GM12878 (cell line): ENCODE data around the gene CWC27. TPM values are rescaled to one million over a fixed set of nuclear protein-coding genes. Genes with fewer than 3 reads are reported as not detected.
A peak's percentile ranks its signal among the peaks of the same experiment; 100 is the strongest.
"Not testable (repeated sequence)": the region's sequence is repeated elsewhere in the genome, so short reads cannot be mapped to it uniquely, and the experiment has no call there.

Experiments used
- ATAC-seq: fragments of 200-7000 bp; cut with Tn5 transposase; 3 replicates; pipeline ENCODE4 v1.9.1; 2020; ENCODE audit warnings: mild to moderate bottlenecking, moderate library complexity
- BruUV-seq: library from RNA; stranded (reverse); fragments of 400-500 nt; replicated peaks from 2 replicates; lab custom pipeline; 2021; lab: Mats Ljungman, UMichigan
- CTCF ChIA-PET: fragments of 300-600 bp; sonication (Branson Sonifier 250); formaldehyde crosslinking; extraction: SDS; loops from one replicate; lab custom pipeline; 2021; ENCODE audit warnings: inconsistent platforms; lab: Yijun Ruan, JAX
- POLR2A ChIA-PET: fragments of 350-600 bp; formaldehyde crosslinking; extraction: SDS; loops from one replicate; lab custom pipeline; 2021; ENCODE audit warnings: inconsistent platforms; lab: Charles Lee
- RAD21 ChIA-PET: fragments of 300-600 bp; sonication (Branson Sonifier 250); formaldehyde crosslinking; loops from one replicate; lab custom pipeline; 2023; ENCODE audit warnings: antibody characterized with exemption; ENCODE audit not compliant: unreplicated experiment; lab: Charles Lee
- SMC1A ChIA-PET: fragments of 300-600 bp; sonication (Branson Sonifier 250); formaldehyde crosslinking; loops from one replicate; lab custom pipeline; 2023; ENCODE audit not compliant: unreplicated experiment, uncharacterized antibody; lab: Charles Lee
- DNase-seq: peaks from one replicate; pipeline ENCODE4 v3.0.0-alpha.2; 2011; ENCODE audit warnings: low read depth, low spot score
- FAIRE-seq: peaks from 3 replicates; lab custom pipeline; 2011; peaks lifted over from hg19 to GRCh38; lab: Jason Lieb, UNC
- H2AFZ ChIP-seq: 2 replicates; pipeline ENCODE4 v1.6.0; 2011; ENCODE audit warnings: low read depth, low read length, control low read depth; ENCODE audit not compliant: control insufficient read depth
- H3K27ac ChIP-seq: 2 replicates; pipeline ENCODE4 v1.5.1; 2011; ENCODE audit warnings: control low read depth; ENCODE audit not compliant: control insufficient read depth, insufficient read depth
- H3K27me3 ChIP-seq, 2 experiments: replicated peaks in 1 of 2; 2 replicates each; pipeline versions ENCODE4 v1.6.0 to v1.6.1; 2011; ENCODE audit warnings: low read length in 1 of 2; ENCODE audit not compliant: control insufficient read depth in 2 of 2, insufficient read depth in 2 of 2
- H3K36me3 ChIP-seq, 2 experiments: 2 replicates each; pipeline ENCODE4 v1.5.1; 2011; ENCODE audit warnings: low read length in 1 of 2; ENCODE audit not compliant: control insufficient read depth in 2 of 2, insufficient read depth in 2 of 2
- H3K4me1 ChIP-seq: 2 replicates; pipeline ENCODE4 v1.6.1; 2011; ENCODE audit warnings: mild to moderate bottlenecking, low read length, moderate library complexity, mixed read lengths; ENCODE audit not compliant: control insufficient read depth, insufficient read depth
- H3K4me2 ChIP-seq: 2 replicates; pipeline ENCODE4 v1.6.0; 2011; ENCODE audit warnings: control low read depth; ENCODE audit not compliant: control insufficient read depth, insufficient read depth
- H3K4me3 ChIP-seq: fragments of 200-600 bp; sonication (generic); 2 replicates; pipeline ENCODE4 v1.5.1; 2016
- H3K79me2 ChIP-seq: 2 replicates; pipeline ENCODE4 v1.6.0; 2011; ENCODE audit warnings: low read length; ENCODE audit not compliant: control insufficient read depth, insufficient read depth
- H3K9ac ChIP-seq: 2 replicates; pipeline ENCODE4 v1.8.0; 2011; ENCODE audit warnings: low read length, control low read depth, mixed read lengths; ENCODE audit not compliant: control insufficient read depth, insufficient read depth
- H3K9me3 ChIP-seq: replicated peaks from 3 replicates; pipeline ENCODE4 v1.5.1; 2011; ENCODE audit warnings: mild to moderate bottlenecking, low read length; ENCODE audit not compliant: control insufficient read depth, insufficient read depth
- H4K20me1 ChIP-seq: 2 replicates; pipeline ENCODE4 v1.6.0; 2011; ENCODE audit not compliant: control insufficient read depth, insufficient read depth
- ATF2 ChIP-seq: IDR thresholded peaks from 2 replicates; pipeline ENCODE4 v1.6.1; 2012; ENCODE audit warnings: low read length, inconsistent platforms
- BCL11A ChIP-seq: IDR thresholded peaks from 2 replicates; pipeline ENCODE4 v1.6.1; 2011; ENCODE audit warnings: low read depth, low read length
- CBX3 ChIP-seq: fragments of 200-600 bp; sonication (generic); IDR thresholded peaks from 2 replicates; pipeline ENCODE4 v1.6.1; 2016; ENCODE audit warnings: low read depth, borderline replicate concordance
- RUNX3 ChIP-seq: IDR thresholded peaks from 2 replicates; pipeline ENCODE4 v1.6.1; 2012; ENCODE audit warnings: low read length, inconsistent platforms
- SPI1 ChIP-seq: IDR thresholded peaks from 2 replicates; pipeline ENCODE4 v1.6.1; 2011; ENCODE audit warnings: low read depth, mild to moderate bottlenecking, low read length, moderate library complexity, borderline replicate concordance; ENCODE audit not compliant: insufficient read depth
- WGBS: methylation state at CpG from one replicate; pipeline ENCODE4 v1.1.6; 2016; ENCODE audit warnings: low lambda C conversion rate; ENCODE audit not compliant: insufficient replicate concordance, insufficient coverage; ENCODE audit errors: missing lambda C conversion rate; 5-methylcytosine and 5-hydroxymethylcytosine counted together
- in situ Hi-C: fragments of 300-500 bp; cut with MboI; formaldehyde crosslinking; loops from 9 replicates; pipeline ENCODE4 v1.14.3; 2018; ENCODE audit warnings: mixed read lengths
- intact Hi-C: fragments of 100-400 bp; cut with micrococcal nuclease; formaldehyde crosslinking; loops from one replicate; pipeline ENCODE4 v1.14.2; 2022; ENCODE audit not compliant: unreplicated experiment
- polyA plus RNA-seq, 11 experiments: library from polyadenylated mRNA; depleted of rRNA in 4 of 11; unstranded in 6 of 11; stranded (reverse) in 5 of 11; fragments of >200 nt; fragmentation: Nextera tagmentation in 4 of 11; fragmentation: Illumina TruSeq in 1 of 11; extraction: Ambion mirVana in 4 of 11; extraction: Trizol in 1 of 11; gene quantifications; 1 replicate in 1 of 11; 2 replicates in 10 of 11; pipeline versions ENCODE4 v1.2.1 to v1.2.3, GENCODE V29; 2011 to 2016; ENCODE audit warnings: inconsistent platforms in 2 of 11, missing spikeins in 2 of 11, low read depth in 1 of 11
- total RNA-seq, 4 experiments: library from RNA; depleted of rRNA in 3 of 4; stranded (reverse); fragments of >200 nt in 3 of 4; fragmentation: Illumina TruSeq in 1 of 4; extraction: Trizol in 1 of 4; gene quantifications; 2 replicates each; pipeline versions ENCODE4 v1.2.1 to v1.2.3, GENCODE V29; 2013 to 2021

Gene CWC27
- total and polyA plus RNA-seq, 10 of the 15 experiments (the other 5 are each of a cell fraction or from before 2014, with no cell fraction given): 21.7 to 61.9 (median 47.0) TPM

- H3K9ac ChIP-seq, H3K4me1 ChIP-seq, FAIRE-seq, H4K20me1 ChIP-seq, ATAC-seq, POLR2A ChIA-PET, H3K4me2 ChIP-seq, H3K9me3 ChIP-seq, H3K4me3 ChIP-seq, H3K36me3 ChIP-seq, H3K79me2 ChIP-seq, DNase-seq, BruUV-seq, H2AFZ ChIP-seq, H3K27me3 ChIP-seq, H3K27ac ChIP-seq, in situ Hi-C loops: not testable (repeated sequence)
- 99% methylated on average over 4 of the region's 4 CpGs for WGBS
- SMC1A ChIA-PET: interaction anchor here (3.1 kb wide), 1 partner anchor 664 kb away, joined by 12 read pairs; no protein-coding TSS in a partner anchor
- intact Hi-C loops: loop anchor here (10.0 kb wide), 2 partner anchors 255 to 285 kb away; no protein-coding TSS in a partner anchor
- CTCF ChIA-PET: interaction anchor here (1.4 to 1.5 kb wide), 2 partner anchors 12 to 663 kb away, joined by 3 to 5 read pairs; partner anchors contain the start of gene ADAMTS6
- RAD21 ChIA-PET: interaction anchor here (1.1 kb wide), 1 partner anchor 664 kb away, joined by 3 read pairs; no protein-coding TSS in a partner anchor
Observed at GRCh38 chr5:64819345-64819744, 50.6 kb downstream of the CWC27 start.

GRCh38 chr5:64822320-64822719 is 53.6 kb downstream of the CWC27 start:
- Histone ChIP-seq H3K36me3 (0 out of 4 replicates have a peak, but pooled peaks cover 0 to 2% of the 10 kb centered on the region in 2 experiments), H3K9ac (no peak overlapping the region), H4K20me1 (no peaks in the 10 kb centered on the region), H3K79me2 (no peaks in the 10 kb centered on the region), H2AFZ (no peak overlapping the region), H3K4me3 (no peak overlapping the region), H3K9me3 (no peaks in the 10 kb centered on the region), H3K4me1 (peaks cover 3% of the 10 kb centered on the region; the same call in 1 of the 2 replicates), H3K27me3 (no peaks in the 10 kb centered on the region), H3K27ac (no peak overlapping the region), H3K4me2 (no peak overlapping the region)
- no TSS peak for BruUV-seq
- ChIA-PET SMC1A (interaction anchor here (1.1 to 2.0 kb wide), 5 partner anchors 9 to 464 kb away, joined by 3 to 9 read pairs (median 3); no protein-coding TSS in a partner anchor), RAD21 (no interaction called here), POLR2A (no interaction called here), CTCF (interaction anchor here (0.7 to 2.0 kb wide), 3 partner anchors 9 to 186 kb away, joined by 3 to 7 read pairs (median 3); no protein-coding TSS in a partner anchor)
- in situ Hi-C loops (no loop called here), intact Hi-C loops (no loop called here)
- 0 out of 2 replicates have a peak, but pooled peaks have one; percentile 11 for TF ChIP-seq SPI1
- TF ChIP-seq RUNX3: no peak
- TF ChIP-seq ATF2: no peak
- no peak for TF ChIP-seq CBX3
- TF ChIP-seq BCL11A: no peak
- ATAC-seq (no peak), DNase-seq (no peak), FAIRE-seq (no peak)
